Measurements from ENCODE around the gene KIF5C. TPM values are rescaled to one million over a fixed set of nuclear protein-coding genes. Genes with fewer than 3 reads are reported as not detected.

KIF5C gene
- total RNA-seq, 2 donors from 2014 or later = 2.0 to 2.6 TPM

- ATAC-seq (no peak), DNase-seq (no peak)
- intact Hi-C loops (cut with DNase I) = no loop called here
- no peak overlapping the region for H3K27ac ChIP-seq
- no peaks in the 10 kb centered on the region for H3K9me3 ChIP-seq
- H3K4me3 ChIP-seq = no peak overlapping the region
- no peaks in the 10 kb centered on the region for H3K36me3 ChIP-seq (replicated peaks in 1 of 2; ENCODE audit: insufficient read depth in 1 of 2, low read depth in 2 of 2)
- no peaks in the 10 kb centered on the region for H3K4me1 ChIP-seq
- no peaks in the 10 kb centered on the region for H3K27me3 ChIP-seq
- no peak for TF ChIP-seq POLR2A (IDR thresholded peaks at IDR 0.05)
- TF ChIP-seq, protein P1, sequence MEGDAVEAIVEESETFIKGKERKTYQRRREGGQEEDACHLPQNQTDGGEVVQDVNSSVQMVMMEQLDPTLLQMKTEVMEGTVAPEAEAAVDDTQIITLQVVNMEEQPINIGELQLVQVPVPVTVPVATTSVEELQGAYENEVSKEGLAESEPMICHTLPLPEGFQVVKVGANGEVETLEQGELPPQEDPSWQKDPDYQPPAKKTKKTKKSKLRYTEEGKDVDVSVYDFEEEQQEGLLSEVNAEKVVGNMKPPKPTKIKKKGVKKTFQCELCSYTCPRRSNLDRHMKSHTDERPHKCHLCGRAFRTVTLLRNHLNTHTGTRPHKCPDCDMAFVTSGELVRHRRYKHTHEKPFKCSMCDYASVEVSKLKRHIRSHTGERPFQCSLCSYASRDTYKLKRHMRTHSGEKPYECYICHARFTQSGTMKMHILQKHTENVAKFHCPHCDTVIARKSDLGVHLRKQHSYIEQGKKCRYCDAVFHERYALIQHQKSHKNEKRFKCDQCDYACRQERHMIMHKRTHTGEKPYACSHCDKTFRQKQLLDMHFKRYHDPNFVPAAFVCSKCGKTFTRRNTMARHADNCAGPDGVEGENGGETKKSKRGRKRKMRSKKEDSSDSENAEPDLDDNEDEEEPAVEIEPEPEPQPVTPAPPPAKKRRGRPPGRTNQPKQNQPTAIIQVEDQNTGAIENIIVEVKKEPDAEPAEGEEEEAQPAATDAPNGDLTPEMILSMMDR (IDR thresholded peaks at IDR 0.05) = no peak
- WGBS, 2 donors = 82 to 89% methylated on average over 2 of the region's 2 CpGs
These were observed 174.1 kb downstream of the KIF5C start for GRCh38 chr2:149049142-149049541.

DNA sequence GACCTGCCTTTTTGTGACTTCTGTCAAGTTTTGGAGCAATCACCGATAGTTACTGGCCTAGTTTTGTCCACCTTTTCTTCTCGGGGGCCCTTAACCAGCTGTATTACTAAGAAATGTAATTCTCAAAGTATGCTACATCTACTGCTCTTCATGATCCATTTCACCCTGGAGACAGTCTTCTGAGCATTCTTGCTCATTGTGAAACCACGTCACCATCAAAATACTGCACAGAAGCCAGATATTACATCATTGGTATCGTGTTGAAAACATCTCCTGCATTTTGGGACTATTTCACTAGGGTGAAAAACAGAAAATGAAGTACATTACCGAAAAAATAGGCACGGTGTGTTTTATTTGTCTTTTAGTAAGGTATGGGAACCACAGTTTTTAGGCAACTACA is 175.2 kb downstream of the KIF5C start:
- DNase-seq (no peak), ATAC-seq (no peak)
- intact Hi-C loops (cut with DNase I) = no loop called here
- no peaks in the 10 kb centered on the region for H3K36me3 ChIP-seq (replicated peaks in 1 of 2; ENCODE audit: insufficient read depth in 1 of 2, low read depth in 2 of 2)
- no peak overlapping the region for H3K4me3 ChIP-seq
- H3K27me3 ChIP-seq = no peaks in the 10 kb centered on the region
- no peak overlapping the region for H3K27ac ChIP-seq
- H3K9me3 ChIP-seq = no peaks in the 10 kb centered on the region
- no peak for TF ChIP-seq POLR2A (IDR thresholded peaks at IDR 0.05)
- TF ChIP-seq, protein P1 (IDR thresholded peaks at IDR 0.05) = no peak
- H3K4me1 ChIP-seq = no peaks in the 10 kb centered on the region
- 67 to 72% methylated on average over 6 of the region's 6 CpGs for WGBS, 2 donors

DNA sequence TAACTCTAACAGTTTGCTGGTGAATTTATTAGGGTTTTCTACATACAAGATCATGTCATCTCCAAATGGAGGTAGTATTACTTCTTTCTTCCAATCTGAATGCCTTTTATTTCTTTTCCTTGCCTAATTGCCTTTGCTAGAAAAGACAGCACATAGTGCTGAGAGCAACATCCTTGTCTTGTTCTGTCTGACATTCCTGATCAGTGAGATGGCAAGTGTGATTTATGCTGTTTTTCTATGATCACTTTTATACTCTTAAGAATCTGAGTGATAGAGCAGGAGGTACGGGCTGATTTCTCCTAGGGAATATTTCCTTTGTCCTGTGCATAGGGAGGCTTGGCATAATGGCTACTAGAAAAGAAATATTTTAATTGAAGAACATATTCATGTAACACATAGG is 180.7 kb downstream of the KIF5C start:
- no peak for DNase-seq
- ATAC-seq = no peak

DNA sequence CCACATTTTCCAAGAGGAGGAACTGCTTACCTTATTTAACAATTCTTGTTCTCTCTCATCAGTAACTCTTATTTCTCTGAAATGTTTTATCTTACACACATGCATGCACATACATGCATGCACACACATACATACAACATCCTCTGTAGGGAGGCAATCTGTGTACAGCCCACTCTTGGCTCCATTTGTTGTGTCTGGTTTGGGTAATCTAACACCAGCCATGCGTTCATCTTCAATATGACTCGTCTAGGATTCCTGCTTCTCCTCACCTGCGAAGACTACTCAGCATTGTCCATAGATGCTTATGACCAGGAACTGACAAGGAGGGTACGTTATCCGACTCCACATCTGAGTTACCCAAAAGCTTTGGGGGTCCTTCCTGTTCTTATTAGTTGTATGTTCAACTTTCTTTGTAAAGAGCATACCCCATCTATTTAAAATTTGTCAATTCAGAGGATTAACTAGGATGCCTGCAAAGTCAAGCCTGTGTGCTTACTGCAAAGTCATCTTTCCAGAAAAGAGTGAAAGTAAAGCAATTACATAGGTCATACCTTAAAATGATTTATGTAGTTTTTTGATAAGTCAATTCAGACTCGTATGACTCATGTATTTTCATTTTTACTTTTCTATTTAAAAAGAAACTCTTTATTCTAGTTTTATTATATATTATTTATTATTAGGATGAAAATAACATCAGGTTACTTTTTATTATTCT is 181.7 kb downstream of the KIF5C start:
- intact Hi-C loops (cut with DNase I) = no loop called here
- 85 to 86% methylated on average over 6 of the region's 6 CpGs for WGBS, 2 donors
- no peak overlapping the region for H3K27ac ChIP-seq

More for the DNA sequence above, 180.7 kb downstream of the KIF5C start:
- Histone ChIP-seq H3K4me1 (no peaks in the 10 kb centered on the region), H3K27me3 (no peaks in the 10 kb centered on the region), H3K27ac (no peak overlapping the region), H3K36me3 (replicated peaks in 1 of 2; ENCODE audit: insufficient read depth in 1 of 2, low read depth in 2 of 2) (no peaks in the 10 kb centered on the region), H3K4me3 (no peak overlapping the region), H3K9me3 (no peaks in the 10 kb centered on the region)
- intact Hi-C loops (cut with DNase I) = no loop called here
- TF ChIP-seq POLR2A (IDR thresholded peaks at IDR 0.05) = no peak
- 29 to 40% methylated on average over 1 of the region's 1 CpG for WGBS, 2 donors

GRCh38 chr2:149057401-149057800 is 182.4 kb downstream of the KIF5C start:
- H3K36me3 ChIP-seq (replicated peaks in 1 of 2; ENCODE audit: insufficient read depth in 1 of 2, low read depth in 2 of 2) = no peaks in the 10 kb centered on the region
- DNase-seq (no peak), ATAC-seq (no peak)
- intact Hi-C loops (cut with DNase I) = no loop called here
- H3K4me3 ChIP-seq = no peak overlapping the region
- no peaks in the 10 kb centered on the region for H3K27me3 ChIP-seq
- TF ChIP-seq, protein P1 (IDR thresholded peaks at IDR 0.05) = no peak
- H3K4me1 ChIP-seq = no peaks in the 10 kb centered on the region
- WGBS, 2 donors = 51 to 53% methylated on average over 5 of the region's 5 CpGs
- no peak overlapping the region for H3K27ac ChIP-seq
- no peaks in the 10 kb centered on the region for H3K9me3 ChIP-seq

More for the DNA sequence above, 181.7 kb downstream of the KIF5C start:
- no peaks in the 10 kb centered on the region for H3K27me3 ChIP-seq
- TF ChIP-seq, protein P1 (IDR thresholded peaks at IDR 0.05) = no peak
- TF ChIP-seq POLR2A (IDR thresholded peaks at IDR 0.05) = no peak
- H3K36me3 ChIP-seq (replicated peaks in 1 of 2; ENCODE audit: insufficient read depth in 1 of 2, low read depth in 2 of 2) = no peaks in the 10 kb centered on the region
- no peaks in the 10 kb centered on the region for H3K9me3 ChIP-seq
- DNase-seq (no peak), ATAC-seq (no peak)
- H3K4me1 ChIP-seq = no peaks in the 10 kb centered on the region
- H3K4me3 ChIP-seq = no peak overlapping the region

Data from body of pancreas (tissue), 4 donors.